A549 (cell line): ENCODE results near the gene CENPU. TPM values are rescaled to one million over a fixed set of nuclear protein-coding genes. Genes with fewer than 3 reads are reported as not detected.

Source experiments
- ATAC-seq, 2 experiments: fragments of 200-7000 bp in 1 of 2; fragments of >200 bp in 1 of 2; cut with Nextera tagmentation in 1 of 2; cut with Tn5 transposase in 1 of 2; 3 replicates each; pipeline versions ENCODE4 v1.8.0 to v1.9.1; 2018 to 2020; ENCODE audit warnings: mild to moderate bottlenecking in 1 of 2, moderate library complexity in 1 of 2
- CTCF ChIA-PET: fragments of 300-600 bp; sonication (Branson Sonifier 250); formaldehyde crosslinking; extraction: SDS; loops from one replicate; lab custom pipeline; 2021; ENCODE audit warnings: antibody characterized with exemption, inconsistent platforms; lab: Yijun Ruan, JAX
- POLR2A ChIA-PET: fragments of 350-600 bp; formaldehyde crosslinking; extraction: SDS; loops from one replicate; lab custom pipeline; 2021; ENCODE audit warnings: antibody characterized with exemption, inconsistent platforms; lab: Yijun Ruan, JAX
- DNase-seq, 2 experiments: peaks; one replicate each; pipeline versions ENCODE4 v3.0.0 to v3.0.0-alpha.2; 2011 to 2016; ENCODE audit warnings: low read depth in 1 of 2, low spot score in 1 of 2
- FAIRE-seq: peaks from 2 replicates; lab custom pipeline; 2011; peaks lifted over from hg19 to GRCh38; lab: Jason Lieb, UNC
- H3K27ac ChIP-seq, 2 experiments: fragments of >200 bp; sonication (Bioruptor Twin); formaldehyde crosslinking; 3 replicates each; pipeline ENCODE4 v1.5.1; 2016 to 2017
- H3K4me1 ChIP-seq: fragments of >200 bp; sonication (Bioruptor Twin); formaldehyde crosslinking; 3 replicates; pipeline ENCODE4 v1.6.1; 2016
- H3K4me2 ChIP-seq: fragments of >200 bp; sonication (Bioruptor Twin); formaldehyde crosslinking; 3 replicates; pipeline ENCODE4 v1.6.1; 2016
- H3K4me3 ChIP-seq: fragments of >200 bp; sonication (Bioruptor Twin); formaldehyde crosslinking; 3 replicates; pipeline ENCODE4 v1.5.1; 2016
- H3K9me3 ChIP-seq: fragments of >200 bp; sonication (Bioruptor Twin); formaldehyde crosslinking; 3 replicates; pipeline ENCODE4 v1.6.1; 2016
- BCL3 ChIP-seq: fragments of >200 bp; sonication (Bioruptor Twin); formaldehyde crosslinking; IDR thresholded peaks from 3 replicates; pipeline ENCODE4 v1.6.1; 2016
- EHF ChIP-seq: fragments of 250-450 bp; sonication (Bioruptor Pico); IDR thresholded peaks from 2 replicates; pipeline ENCODE4 v1.5.0; 2020; ENCODE audit warnings: mild to moderate bottlenecking
- ESRRA ChIP-seq: fragments of 150-350 bp; IDR thresholded peaks from 2 replicates; pipeline ENCODE4 v1.6.1; 2014; ENCODE audit warnings: mild to moderate bottlenecking, low read length, borderline replicate concordance
- GATA3 ChIP-seq: IDR thresholded peaks from 2 replicates; pipeline ENCODE4 v1.6.1; 2012; ENCODE audit warnings: borderline replicate concordance
- HES2 ChIP-seq: fragments of >200 bp; sonication (Bioruptor Twin); formaldehyde crosslinking; IDR thresholded peaks from 2 replicates; pipeline ENCODE4 v1.6.1; 2016
- HOXA7 ChIP-seq: fragments of 250-450 bp; sonication (Bioruptor Pico); IDR thresholded peaks from 2 replicates; pipeline ENCODE4 v1.5.0; 2020; ENCODE audit warnings: mild to moderate bottlenecking, moderate library complexity
- HOXB5 ChIP-seq: fragments of 250-450 bp; sonication (Bioruptor Pico); IDR thresholded peaks from 2 replicates; pipeline ENCODE4 v1.5.0; 2020; ENCODE audit warnings: mild to moderate bottlenecking, moderate library complexity
- JUNB ChIP-seq: fragments of >200 bp; sonication (Bioruptor Twin); formaldehyde crosslinking; IDR thresholded peaks from 2 replicates; pipeline ENCODE4 v1.6.1; 2016
- NFE2L2 ChIP-seq: fragments of 150-350 bp; conservative IDR thresholded peaks from 2 replicates; pipeline ENCODE4 v1.6.1; 2014; ENCODE audit warnings: low read length
- NPAS2 ChIP-seq: fragments of 250-450 bp; sonication (Bioruptor Pico); IDR thresholded peaks from 2 replicates; pipeline ENCODE4 v1.8.0; 2022; ENCODE audit warnings: mild to moderate bottlenecking, moderate library complexity, borderline replicate concordance
- PBX3 ChIP-seq: IDR thresholded peaks from 2 replicates; pipeline ENCODE4 v1.6.1; 2012
- PHF8 ChIP-seq: fragments of 200-600 bp; sonication (generic); IDR thresholded peaks from 2 replicates; pipeline ENCODE4 v1.6.1; 2016; ENCODE audit warnings: low read depth, mild to moderate bottlenecking, antibody characterized with exemption, moderate library complexity, borderline replicate concordance
- RAD21 ChIP-seq, 2 experiments: fragments of >200 bp in 1 of 2; sonication (Bioruptor Twin) in 1 of 2; formaldehyde crosslinking in 1 of 2; IDR thresholded peaks in 1 of 2; conservative IDR thresholded peaks in 1 of 2; 2 replicates in 1 of 2; 3 replicates in 1 of 2; pipeline ENCODE4 v1.6.1; 2012 to 2018; ENCODE audit warnings: inconsistent platforms in 1 of 2
- RFX5 ChIP-seq: fragments of 450-650 bp; IDR thresholded peaks from 2 replicates; pipeline ENCODE4 v1.7.1; 2014; ENCODE audit warnings: antibody characterized with exemption, mild to moderate bottlenecking, moderate library complexity
- SMC3 ChIP-seq: fragments of >200 bp; sonication (Bioruptor Twin); formaldehyde crosslinking; IDR thresholded peaks from 3 replicates; pipeline ENCODE4 v1.6.1; 2018; ENCODE audit warnings: inconsistent platforms
- SREBF2 ChIP-seq: fragments of 450-650 bp; IDR thresholded peaks from 2 replicates; pipeline ENCODE4 v1.6.1; 2014; ENCODE audit warnings: mild to moderate bottlenecking, moderate library complexity
- TP53 ChIP-seq: fragments of 250-450 bp; sonication (Bioruptor Pico); IDR thresholded peaks from 2 replicates; pipeline ENCODE4 v1.5.0; 2021; ENCODE audit warnings: mild to moderate bottlenecking, moderate library complexity
- WGBS: methylation state at CpG from one replicate; pipeline ENCODE4 v1.1.6; 2017; ENCODE audit errors: missing lambda C conversion rate; 5-methylcytosine and 5-hydroxymethylcytosine counted together
- polyA plus RNA-seq, 4 experiments: library from polyadenylated mRNA; depleted of rRNA in 3 of 4; stranded (reverse); fragments of >200 nt; fragmentation: RNase III in 1 of 4; extraction: RNeasy Plus Mini Kit Qiagen cat#74134 plus additional on column Dnase treatment in 1 of 4; gene quantifications; 2 replicates in 3 of 4; 3 replicates in 1 of 4; pipeline ENCODE4 v1.2.3, GENCODE V29; 2011 to 2017
- TF ChIP-seq, protein P1 (sequence below): fragments of >200 bp; sonication (Bioruptor Twin); formaldehyde crosslinking; IDR thresholded peaks from 3 replicates; pipeline ENCODE4 v1.5.1; 2016

The CENPU gene
- polyA plus RNA-seq, 2 of the 4 experiments (the other 2 are of a cell fraction): 22.9 to 28.4 TPM

DNA sequence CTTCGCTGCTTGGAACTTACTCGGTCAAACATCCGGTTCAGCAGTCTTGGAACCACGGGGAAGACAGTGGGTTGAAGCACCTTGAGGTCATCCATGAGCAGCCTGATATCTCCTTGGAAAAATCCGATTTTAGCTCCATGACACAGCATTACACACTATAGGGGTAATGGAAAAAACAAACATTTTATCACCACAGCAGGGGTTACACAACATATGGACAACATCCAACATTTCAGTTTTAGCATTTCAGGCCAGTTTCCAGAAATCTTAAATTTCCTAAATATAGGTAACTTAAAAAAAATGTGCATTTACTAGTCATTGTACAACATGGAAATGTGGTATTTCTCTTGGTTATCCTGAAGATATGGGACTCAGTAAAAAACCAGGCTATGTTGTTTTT is 34.4 kb upstream of the CENPU start:
- TF ChIP-seq ESRRA (no peak), NFE2L2 (no peak), HOXB5 (no peak), HOXA7 (CRISPR knock-in tag) (no peak), NPAS2 (CRISPR knock-in tag) (no peak)
- TF ChIP-seq, all 56 proteins: peak for 0
- no peak for ATAC-seq
- CTCF ChIA-PET: no interaction called here

DNA sequence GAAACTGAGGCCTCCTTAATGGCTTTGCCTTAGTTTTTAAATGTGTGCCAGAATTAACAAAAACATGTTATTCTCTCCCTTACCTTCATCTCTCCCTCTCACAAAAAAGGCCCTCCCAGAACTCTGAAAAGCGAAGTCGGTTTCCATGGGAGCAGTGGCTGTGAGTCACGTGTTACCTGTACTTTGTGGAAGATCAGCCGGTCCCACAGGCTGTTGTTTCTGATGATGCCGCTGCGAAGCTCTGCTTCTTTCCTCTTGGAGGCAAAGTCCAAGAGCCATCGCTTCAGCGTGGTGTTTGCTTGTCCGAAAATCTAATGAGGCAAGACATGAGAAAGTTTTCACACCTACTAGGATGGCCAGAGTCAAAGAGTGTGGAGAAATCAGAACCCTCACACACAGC is 32.5 kb upstream of the CENPU start:
- TF ChIP-seq NFE2L2 (no peak), SREBF2 (no peak), BCL3 (no peak), EHF (CRISPR knock-in tag) (no peak), TP53 (no peak), ESRRA (no peak), PHF8 (no peak), SMC3 (no peak), PBX3 (no peak), HES2 (no peak), RFX5 (no peak), JUNB (no peak)
- TF ChIP-seq, protein P1, sequence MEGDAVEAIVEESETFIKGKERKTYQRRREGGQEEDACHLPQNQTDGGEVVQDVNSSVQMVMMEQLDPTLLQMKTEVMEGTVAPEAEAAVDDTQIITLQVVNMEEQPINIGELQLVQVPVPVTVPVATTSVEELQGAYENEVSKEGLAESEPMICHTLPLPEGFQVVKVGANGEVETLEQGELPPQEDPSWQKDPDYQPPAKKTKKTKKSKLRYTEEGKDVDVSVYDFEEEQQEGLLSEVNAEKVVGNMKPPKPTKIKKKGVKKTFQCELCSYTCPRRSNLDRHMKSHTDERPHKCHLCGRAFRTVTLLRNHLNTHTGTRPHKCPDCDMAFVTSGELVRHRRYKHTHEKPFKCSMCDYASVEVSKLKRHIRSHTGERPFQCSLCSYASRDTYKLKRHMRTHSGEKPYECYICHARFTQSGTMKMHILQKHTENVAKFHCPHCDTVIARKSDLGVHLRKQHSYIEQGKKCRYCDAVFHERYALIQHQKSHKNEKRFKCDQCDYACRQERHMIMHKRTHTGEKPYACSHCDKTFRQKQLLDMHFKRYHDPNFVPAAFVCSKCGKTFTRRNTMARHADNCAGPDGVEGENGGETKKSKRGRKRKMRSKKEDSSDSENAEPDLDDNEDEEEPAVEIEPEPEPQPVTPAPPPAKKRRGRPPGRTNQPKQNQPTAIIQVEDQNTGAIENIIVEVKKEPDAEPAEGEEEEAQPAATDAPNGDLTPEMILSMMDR: no peak
- no peak for DNase-seq
- Histone ChIP-seq H3K9me3 (no peaks in the 10 kb centered on the region), H3K4me1 (no peaks in the 10 kb centered on the region), H3K4me2 (no peak overlapping the region), H3K4me3 (no peak overlapping the region), H3K27ac (no peak overlapping the region)
- WGBS: 94% methylated on average over 9 of the region's 9 CpGs
- ChIA-PET CTCF (interaction anchor here (1.3 to 1.8 kb wide), 3 partner anchors 21 to 216 kb away, joined by 3 to 6 read pairs (median 4); no protein-coding TSS in a partner anchor), POLR2A (no interaction called here)
- FAIRE-seq: no peak
- ATAC-seq: no peak

More for the DNA sequence above, 34.4 kb upstream of the CENPU start:
- 72% methylated on average over 5 of the region's 5 CpGs for WGBS
- POLR2A ChIA-PET: no interaction called here
- DNase-seq (no peak), FAIRE-seq (no peak)
- Histone ChIP-seq H3K4me3 (no peak overlapping the region), H3K27ac (no peak overlapping the region), H3K4me1 (no peaks in the 10 kb centered on the region), H3K9me3 (no peaks in the 10 kb centered on the region), H3K4me2 (no peak overlapping the region)

- Histone ChIP-seq H3K4me1 (no peaks in the 10 kb centered on the region), H3K4me3 (no peak overlapping the region), H3K4me2 (no peak overlapping the region), H3K27ac (no peak overlapping the region), H3K9me3 (no peaks in the 10 kb centered on the region)
- FAIRE-seq: no peak
- DNase-seq: no peak
- TF ChIP-seq GATA3 (no peak), RAD21 (conservative IDR thresholded peaks at IDR 0.05 in 1 of 2, IDR thresholded peaks at IDR 0.05 in 1 of 2) (peak in 1 of 2 experiments; percentile 17; a peak in 1 of 5 replicates), HOXB5 (no peak)
- CTCF ChIA-PET: interaction anchor here (1.3 to 1.8 kb wide), 3 partner anchors 20 to 217 kb away, joined by 3 to 6 read pairs (median 4); no protein-coding TSS in a partner anchor
- ATAC-seq: peak in 1 of 2 experiments; percentile 44; a peak in 1 of 6 replicates
- POLR2A ChIA-PET: no interaction called here
- WGBS: 82% methylated on average over 17 of the region's 21 CpGs
These were observed 31.8 kb upstream of the CENPU start for GRCh38 chr4:184765473-184766340.
